ENCODE results near the gene CCSER1.
"Not testable (repeated sequence)": the region's sequence is repeated elsewhere in the genome, so short reads cannot be mapped to it uniquely, and the experiment has no call there.

CCSER1 gene

DNA sequence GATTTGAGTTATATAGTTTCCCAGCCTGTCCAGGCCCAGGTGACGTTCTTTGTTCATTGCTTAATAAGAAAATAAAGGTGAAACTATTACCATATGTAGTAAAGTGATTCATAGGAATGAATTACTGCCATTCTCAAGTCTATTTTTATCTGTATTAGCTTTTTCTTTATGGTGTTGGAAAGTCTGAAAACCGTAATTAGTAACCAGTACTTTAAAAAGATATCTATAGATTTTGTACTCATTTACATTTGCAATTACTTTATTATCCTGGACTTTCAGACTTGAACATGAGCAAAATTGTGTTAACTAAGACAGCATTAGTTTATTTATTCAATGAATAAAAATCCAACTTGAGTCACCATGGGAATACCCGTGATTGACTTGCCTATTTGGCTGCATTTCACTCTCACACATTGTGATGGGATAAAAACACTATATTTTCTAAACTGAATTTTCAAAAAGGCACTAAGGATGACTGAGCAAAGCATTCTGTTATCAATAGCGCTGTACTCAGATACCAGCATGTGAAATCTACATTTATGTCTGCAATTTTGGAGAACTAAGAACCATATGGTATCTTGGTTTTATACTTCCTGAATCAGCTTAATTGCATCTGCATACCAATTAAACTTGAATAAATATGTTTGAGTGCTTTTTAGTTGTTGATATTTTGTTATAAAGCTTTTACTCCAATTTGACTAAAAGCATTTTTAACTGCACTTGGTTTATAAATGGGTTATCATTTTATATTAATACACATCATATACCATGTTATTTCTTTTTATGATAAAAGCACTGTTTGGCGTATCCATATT lies 154.6 kb downstream of the CCSER1 start:
- H3K27ac ChIP-seq = no peak overlapping the region
- no peak for DNase-seq (ENCODE audit: low spot score)
- TF ChIP-seq, protein P1, sequence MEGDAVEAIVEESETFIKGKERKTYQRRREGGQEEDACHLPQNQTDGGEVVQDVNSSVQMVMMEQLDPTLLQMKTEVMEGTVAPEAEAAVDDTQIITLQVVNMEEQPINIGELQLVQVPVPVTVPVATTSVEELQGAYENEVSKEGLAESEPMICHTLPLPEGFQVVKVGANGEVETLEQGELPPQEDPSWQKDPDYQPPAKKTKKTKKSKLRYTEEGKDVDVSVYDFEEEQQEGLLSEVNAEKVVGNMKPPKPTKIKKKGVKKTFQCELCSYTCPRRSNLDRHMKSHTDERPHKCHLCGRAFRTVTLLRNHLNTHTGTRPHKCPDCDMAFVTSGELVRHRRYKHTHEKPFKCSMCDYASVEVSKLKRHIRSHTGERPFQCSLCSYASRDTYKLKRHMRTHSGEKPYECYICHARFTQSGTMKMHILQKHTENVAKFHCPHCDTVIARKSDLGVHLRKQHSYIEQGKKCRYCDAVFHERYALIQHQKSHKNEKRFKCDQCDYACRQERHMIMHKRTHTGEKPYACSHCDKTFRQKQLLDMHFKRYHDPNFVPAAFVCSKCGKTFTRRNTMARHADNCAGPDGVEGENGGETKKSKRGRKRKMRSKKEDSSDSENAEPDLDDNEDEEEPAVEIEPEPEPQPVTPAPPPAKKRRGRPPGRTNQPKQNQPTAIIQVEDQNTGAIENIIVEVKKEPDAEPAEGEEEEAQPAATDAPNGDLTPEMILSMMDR (conservative IDR thresholded peaks at IDR 0.05; ENCODE audit: low read depth) = no peak
- ChIA-PET CTCF (no interaction called here), POLR2A (ENCODE audit: low non-redundant PET) (no interaction called here)

DNA sequence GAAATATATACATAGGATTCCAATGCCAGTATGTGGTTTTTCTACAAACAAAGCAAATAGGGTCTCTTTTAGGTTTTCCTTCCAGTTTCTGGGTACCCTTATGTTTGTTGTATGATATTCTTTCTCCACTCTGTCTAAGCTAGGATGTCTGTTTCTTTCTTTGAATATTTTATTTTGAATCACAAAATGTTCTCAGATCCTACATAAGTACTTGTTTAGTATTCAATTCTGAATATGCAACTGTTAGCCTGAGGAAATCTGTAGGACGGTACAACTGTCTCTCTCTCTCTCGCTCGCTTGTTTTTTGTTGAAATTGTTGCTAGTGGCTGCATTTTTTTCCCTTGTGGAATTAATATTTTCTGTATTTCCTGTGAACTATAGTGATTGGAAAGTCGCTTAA lies 163.2 kb downstream of the CCSER1 start:
- POLR2A ChIA-PET (ENCODE audit: low non-redundant PET) = no interaction called here
- no peak overlapping the region for H3K27ac ChIP-seq
- TF ChIP-seq, protein P1 (conservative IDR thresholded peaks at IDR 0.05; ENCODE audit: low read depth) = no peak
- CTCF ChIA-PET = no interaction called here
- DNase-seq (ENCODE audit: low spot score) = no peak

DNA sequence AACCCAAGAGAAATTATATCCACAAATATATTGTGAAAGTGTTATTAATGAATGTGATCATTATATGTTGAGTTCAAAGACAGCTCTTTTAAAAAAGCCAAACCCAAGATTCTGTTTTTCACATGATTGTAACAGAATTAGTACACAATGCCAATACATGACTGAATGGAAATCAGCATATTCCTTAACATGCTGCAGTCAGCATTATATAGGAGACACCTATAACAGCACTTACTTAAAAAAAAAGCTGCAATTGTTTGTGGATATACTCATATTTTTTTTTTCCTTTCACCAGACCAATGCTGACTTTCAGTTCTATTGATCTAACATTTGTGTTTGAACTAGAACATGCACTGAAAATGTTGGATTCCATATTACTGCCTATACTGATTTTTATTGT lies 165.2 kb downstream of the CCSER1 start:
- CTCF ChIA-PET = interaction anchor here (0.6 kb wide), 1 partner anchor 1906 kb away, joined by 5 read pairs; no protein-coding TSS in a partner anchor
- no peak for DNase-seq (ENCODE audit: low spot score)
- TF ChIP-seq, protein P1 (conservative IDR thresholded peaks at IDR 0.05; ENCODE audit: low read depth) = no peak
- H3K27ac ChIP-seq = no peak overlapping the region
- POLR2A ChIA-PET (ENCODE audit: low non-redundant PET) = no interaction called here

DNA sequence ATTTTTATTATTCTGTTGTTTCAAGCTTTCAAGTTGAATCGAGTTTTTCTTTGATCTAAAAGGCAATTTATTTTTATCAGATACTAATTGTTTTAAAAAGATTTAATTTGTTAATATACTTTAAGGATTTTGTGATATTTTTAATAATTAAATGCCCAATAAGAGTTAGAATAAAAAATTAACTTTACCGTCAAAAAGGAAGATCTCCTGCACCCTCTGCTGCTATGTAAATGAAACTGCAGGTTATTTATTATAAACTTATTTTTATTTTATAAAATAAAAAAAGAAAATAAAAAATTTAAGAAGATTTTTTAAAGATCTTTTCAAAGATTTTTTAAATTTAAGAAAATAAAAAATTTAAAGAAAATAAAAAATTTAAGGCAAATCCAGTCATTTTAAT lies 166.1 kb downstream of the CCSER1 start:
- TF ChIP-seq, protein P1 (conservative IDR thresholded peaks at IDR 0.05; ENCODE audit: low read depth) = no peak; the same call in 1 of the 2 replicates
- CTCF ChIA-PET = interaction anchor here (1.0 kb wide), 1 partner anchor 173 kb away, joined by 4 read pairs; no protein-coding TSS in a partner anchor
- DNase-seq (ENCODE audit: low spot score) = no peak
- no peak overlapping the region for H3K27ac ChIP-seq
- POLR2A ChIA-PET (ENCODE audit: low non-redundant PET) = no interaction called here

DNA sequence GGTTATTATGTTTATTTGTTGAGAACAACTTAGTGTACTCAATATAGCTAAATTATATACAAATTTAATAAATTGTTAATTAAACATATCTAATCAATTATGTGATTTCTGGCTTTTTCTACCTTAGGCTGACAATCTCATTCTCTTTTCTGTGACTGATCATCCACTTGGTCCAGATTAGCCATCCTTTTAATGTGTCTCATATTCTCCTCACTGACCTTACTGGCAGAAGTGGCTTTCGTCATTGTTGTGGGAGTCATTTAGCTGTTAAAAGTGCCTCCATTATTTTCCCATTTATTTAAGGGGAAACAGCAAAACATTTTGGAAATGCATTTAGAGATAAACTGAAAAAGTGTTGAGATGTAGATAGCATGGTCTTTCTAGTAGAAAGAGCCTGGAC lies 172.2 kb downstream of the CCSER1 start:
- TF ChIP-seq, protein P1 (conservative IDR thresholded peaks at IDR 0.05; ENCODE audit: low read depth) = no peak
- POLR2A ChIA-PET (ENCODE audit: low non-redundant PET) = no interaction called here
- CTCF ChIA-PET = no interaction called here
- H3K27ac ChIP-seq = no peak overlapping the region
- no peak for DNase-seq (ENCODE audit: low spot score)

DNA sequence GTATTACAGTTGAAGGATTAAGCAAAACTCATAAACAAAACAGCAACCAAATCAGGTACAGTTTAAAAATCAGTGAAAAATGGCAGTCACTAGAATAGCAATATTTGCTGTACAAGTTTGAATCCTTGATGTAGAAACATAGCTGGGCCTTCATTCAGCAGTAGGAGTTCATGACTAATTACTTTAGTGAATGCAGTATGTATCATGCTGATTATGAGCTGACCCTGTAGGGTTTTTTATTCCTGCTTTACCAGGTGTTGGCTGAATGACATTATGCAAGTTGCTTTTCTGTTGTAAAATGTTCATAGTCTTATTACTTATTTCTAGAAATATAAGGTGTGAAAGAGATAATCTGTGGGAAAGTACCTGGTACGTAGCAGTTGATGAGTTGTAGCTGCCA lies 179.6 kb downstream of the CCSER1 start:
- H3K27ac ChIP-seq = no peak overlapping the region
- TF ChIP-seq, protein P1 (conservative IDR thresholded peaks at IDR 0.05; ENCODE audit: low read depth) = no peak
- DNase-seq (ENCODE audit: low spot score) = no peak
- ChIA-PET POLR2A (ENCODE audit: low non-redundant PET) (no interaction called here), CTCF (no interaction called here)

DNA sequence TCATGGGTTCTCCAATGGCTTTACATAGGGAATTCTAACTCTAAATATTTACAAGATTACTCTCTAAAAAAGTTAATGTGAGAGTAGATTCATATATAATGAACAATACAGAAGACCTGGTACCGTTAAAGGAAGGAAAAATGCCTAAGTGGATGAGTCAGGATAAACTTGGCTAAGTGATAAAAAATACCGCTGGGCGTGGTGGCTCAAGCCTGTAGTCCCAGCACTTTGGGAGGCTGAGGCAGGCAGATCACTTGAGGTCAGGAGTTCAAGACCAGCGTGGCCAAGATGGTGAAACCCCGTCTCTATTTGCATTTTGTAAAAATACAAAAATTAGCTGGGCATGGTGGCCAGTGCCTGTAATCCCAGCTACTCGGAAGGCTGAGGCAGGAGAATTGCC lies 189.9 kb downstream of the CCSER1 start:
- DNase-seq (ENCODE audit: low spot score) = peak; percentile 4
- POLR2A ChIA-PET (ENCODE audit: low non-redundant PET); CTCF ChIA-PET: not testable (repeated sequence)
- peak overlapping the region; percentile 86 for H3K27ac ChIP-seq

All from RWPE1 (cell line).